ENCODE results near the gene MAP1LC3B2. TPM values are rescaled to one million over a fixed set of nuclear protein-coding genes. Genes with fewer than 3 reads are reported as not detected.

MAP1LC3B2 gene
- total and polyA plus RNA-seq, 10 of the 15 experiments (the other 5 are each of a cell fraction or from before 2014, with no cell fraction given): 0.23 to 2.7 (median 0.72) TPM; not detected in 3

GRCh38 chr12:116558280-116559161 is 660 bp upstream of the MAP1LC3B2 start (continued):
- TF ChIP-seq SMARCA5 (IDR thresholded peaks at IDR 0.05): 0 out of 2 replicates have a peak, but pooled peaks have one; percentile 30
- TF ChIP-seq ZBTB40 (IDR thresholded peaks at IDR 0.05; ENCODE audit: borderline replicate concordance): no peak
- TF ChIP-seq ZNF592 (IDR thresholded peaks at IDR 0.05): no peak
- no peak for TF ChIP-seq ZNF217 (IDR thresholded peaks at IDR 0.05)
- TF ChIP-seq PML (IDR thresholded peaks at IDR 0.05; ENCODE audit: low read length): peak; percentile 3
- no peak for TF ChIP-seq FOXK2 (IDR thresholded peaks at IDR 0.05)
- TF ChIP-seq CBX5 (IDR thresholded peaks at IDR 0.05; ENCODE audit: low read depth): no peak
- no peak for TF ChIP-seq FOS (IDR thresholded peaks at IDR 0.05; ENCODE audit: borderline replicate concordance, extremely low read depth, insufficient read length)
- TF ChIP-seq EZH2 (IDR thresholded peaks at IDR 0.05; ENCODE audit: borderline replicate concordance, control insufficient read depth, low read depth, low read length): no peak
- no peak for TF ChIP-seq CHD4 (IDR thresholded peaks at IDR 0.05)
- TF ChIP-seq ZSCAN29 (IDR thresholded peaks at IDR 0.05): no peak
- TF ChIP-seq RAD51 (IDR thresholded peaks at IDR 0.05): no peak
- TF ChIP-seq RAD21 (IDR thresholded peaks at IDR 0.05; ENCODE audit: insufficient read depth, low read depth, low read length): no peak; the same call in none of the 2 replicates
- 0 out of 2 replicates have a peak, but pooled peaks have one; percentile 53 for TF ChIP-seq CHD1 (IDR thresholded peaks at IDR 0.05; ENCODE audit: low read depth, low read length)
- TF ChIP-seq RCOR1 (conservative IDR thresholded peaks at IDR 0.05; ENCODE audit: low read depth, low read length): no peak
- TF ChIP-seq RUNX3 (IDR thresholded peaks at IDR 0.05; ENCODE audit: low read length): no peak
- peak; percentile 18; the same call in 1 of the 2 replicates for TF ChIP-seq SPI1 (IDR thresholded peaks at IDR 0.05; ENCODE audit: borderline replicate concordance, insufficient read depth, low read depth, low read length)
- TF ChIP-seq BACH1 (IDR thresholded peaks at IDR 0.05; ENCODE audit: borderline replicate concordance): no peak
- peak; percentile 77 for TF ChIP-seq YY1 (IDR thresholded peaks at IDR 0.05; ENCODE audit: low read depth, low read length)
